D341Med (cell line): ENCODE results near the gene GUCY1B1.
A peak's percentile ranks its signal among the peaks of the same experiment; 100 is the strongest.
"Not testable (repeated sequence)": the region's sequence is repeated elsewhere in the genome, so short reads cannot be mapped to it uniquely, and the experiment has no call there.

Experiments used
- DNase-seq: peaks from one replicate; pipeline ENCODE4 v3.0.0; 2012; ENCODE audit warnings: low spot score

GUCY1B1 gene

GRCh38 chr4:155762334-155762733, 3.5 kb downstream of the GUCY1B1 start:
- no peak for DNase-seq

- no peak for DNase-seq
These were observed 4.7 kb downstream of the GUCY1B1 start for GRCh38 chr4:155763551-155763950.

GRCh38 chr4:155765149-155765548, 6.3 kb downstream of the GUCY1B1 start:
- no peak for DNase-seq

GRCh38 chr4:155766622-155767021, 7.8 kb downstream of the GUCY1B1 start:
- no peak for DNase-seq

- DNase-seq, result no peak
These were observed 9.5 kb downstream of the GUCY1B1 start for GRCh38 chr4:155768370-155768769.

GRCh38 chr4:155769090-155769489, 10.3 kb downstream of the GUCY1B1 start:
- no peak for DNase-seq

- DNase-seq, result no peak
These were observed 13.8 kb downstream of the GUCY1B1 start for GRCh38 chr4:155772459-155773195.

- DNase-seq, result no peak
These were observed 14.5 kb downstream of the GUCY1B1 start for GRCh38 chr4:155773196-155773800.

- DNase-seq, result no peak
These were observed 15.2 kb downstream of the GUCY1B1 start for GRCh38 chr4:155774033-155774432.

- DNase-seq, result no peak
These were observed 19.3 kb downstream of the GUCY1B1 start for GRCh38 chr4:155777971-155778735.

- no peak for DNase-seq
These were observed 22.0 kb downstream of the GUCY1B1 start for GRCh38 chr4:155780775-155781174.

GRCh38 chr4:155781249-155781831, 22.5 kb downstream of the GUCY1B1 start:
- no peak for DNase-seq

- no peak for DNase-seq
These were observed 25.8 kb downstream of the GUCY1B1 start for GRCh38 chr4:155784637-155785036.

- no peak for DNase-seq
These were observed 27.0 kb downstream of the GUCY1B1 start for GRCh38 chr4:155785828-155786227.

- peak; percentile 55 for DNase-seq
These were observed 28.4 kb downstream of the GUCY1B1 start for GRCh38 chr4:155787113-155787710.

- DNase-seq, result no peak
These were observed 30.6 kb downstream of the GUCY1B1 start for GRCh38 chr4:155789391-155789790.

- no peak for DNase-seq
These were observed 31.2 kb downstream of the GUCY1B1 start for GRCh38 chr4:155789982-155790381.

- no peak for DNase-seq
These were observed 35.9 kb downstream of the GUCY1B1 start for GRCh38 chr4:155794589-155795236.

GRCh38 chr4:155795991-155796390, 37.2 kb downstream of the GUCY1B1 start:
- DNase-seq, result peak; percentile 50

- not testable (repeated sequence) for DNase-seq
These were observed 38.8 kb downstream of the GUCY1B1 start for GRCh38 chr4:155797581-155797980.

- no peak for DNase-seq
These were observed 40.4 kb downstream of the GUCY1B1 start for GRCh38 chr4:155799116-155799793.
